B cell (primary cell): ENCODE data around the gene GPRIN2. TPM values are rescaled to one million over a fixed set of nuclear protein-coding genes. Genes with fewer than 3 reads are reported as not detected.

Source experiments
- ATAC-seq: fragments of 200-7000 bp; cut with Tn5 transposase; one replicate; pipeline ENCODE4 v1.10.0; 2021; ENCODE audit warnings: low read depth, mild to moderate bottlenecking, moderate number of reproducible peaks, moderate library complexity
- CTCF ChIA-PET: fragments of 350-600 bp; sonication (Branson Sonifier 250); formaldehyde crosslinking; loops from one replicate; lab custom pipeline; 2021; ENCODE audit warnings: antibody characterized with exemption, inconsistent platforms; lab: Charles Lee
- POLR2A ChIA-PET: fragments of 350-600 bp; sonication (Branson Sonifier 250); formaldehyde crosslinking; loops from one replicate; lab custom pipeline; 2021; ENCODE audit warnings: antibody characterized with exemption; lab: Charles Lee
- DNase-seq: peaks from one replicate; pipeline ENCODE4 v3.0.0; 2013
- H2AFZ ChIP-seq: 2 replicates; pipeline ENCODE4 v1.6.1; 2012; ENCODE audit warnings: mild to moderate bottlenecking, low read depth, low read length; ENCODE audit not compliant: insufficient read depth, poor library complexity, severe bottlenecking
- H3K27ac ChIP-seq, 2 donors: 1 replicate in 1 of 2; 2 replicates in 1 of 2; pipeline ENCODE4 v1.5.1; 2012 to 2013; ENCODE audit warnings: low read length in 2 of 2, mild to moderate bottlenecking in 2 of 2, moderate library complexity in 1 of 2
- H3K27me3 ChIP-seq, 4 experiments: fragments of 200-600 bp in 1 of 4; sonication (generic) in 1 of 4; replicated peaks in 1 of 4; 1 replicate in 2 of 4; 2 replicates in 2 of 4; pipeline versions ENCODE4 v1.6.1 to v1.7.0; 2013 to 2016; ENCODE audit warnings: low read length in 3 of 4, mild to moderate bottlenecking in 2 of 4, mixed read lengths in 1 of 4, moderate library complexity in 1 of 4; ENCODE audit not compliant: insufficient read depth in 4 of 4, control insufficient read depth in 3 of 4; ENCODE audit errors: control extremely low read depth in 1 of 4
- H3K36me3 ChIP-seq, 2 experiments: replicated peaks in 1 of 2; 1 replicate in 1 of 2; 2 replicates in 1 of 2; pipeline versions ENCODE4 v1.6.1 to v1.7.1; 2013; ENCODE audit warnings: low read length in 1 of 2; ENCODE audit not compliant: insufficient read depth in 2 of 2, control insufficient read depth in 1 of 2; ENCODE audit errors: control extremely low read depth in 1 of 2, extremely low read depth in 1 of 2
- H3K4me1 ChIP-seq, 2 donors: fragments of 200-600 bp in 1 of 2; sonication (generic) in 1 of 2; 1 replicate in 1 of 2; 2 replicates in 1 of 2; pipeline versions ENCODE4 v1.5.1 to v1.6.1; 2013 to 2017; ENCODE audit warnings: low read length in 2 of 2; ENCODE audit not compliant: control insufficient read depth in 2 of 2, insufficient read depth in 2 of 2
- H3K4me2 ChIP-seq: replicated peaks from 2 replicates; pipeline ENCODE3; 2012; ENCODE audit warnings: mild to moderate bottlenecking, low read depth, low read length; ENCODE audit not compliant: poor library complexity, severe bottlenecking
- H3K4me3 ChIP-seq, 5 experiments: fragments of 200-600 bp in 1 of 5; sonication (generic) in 1 of 5; 1 replicate in 3 of 5; 2 replicates in 2 of 5; pipeline versions ENCODE4 v1.5.1 to v1.7.0; 2011 to 2016; ENCODE audit warnings: low read length in 4 of 5, mild to moderate bottlenecking in 4 of 5, low read depth in 2 of 5, control low read depth in 1 of 5, moderate library complexity in 1 of 5; ENCODE audit not compliant: insufficient read depth in 1 of 5; ENCODE audit errors: control extremely low read depth in 1 of 5, extremely low read depth in 1 of 5
- H3K79me2 ChIP-seq: fragments of 200-600 bp; sonication (generic); one replicate; pipeline ENCODE4 v1.6.0; 2016; ENCODE audit warnings: low read length; ENCODE audit not compliant: control insufficient read depth, insufficient read depth
- H3K9ac ChIP-seq: fragments of 200-600 bp; sonication (generic); 2 replicates; pipeline ENCODE4 v1.6.1; 2017; ENCODE audit warnings: mild to moderate bottlenecking, low read length, moderate library complexity
- H3K9me3 ChIP-seq, 3 donors: one replicate each; pipeline versions ENCODE4 v1.6.1 to v1.7.1; 2013; ENCODE audit warnings: low read length in 2 of 3; ENCODE audit not compliant: control insufficient read depth in 2 of 3, insufficient read depth in 1 of 3; ENCODE audit errors: control extremely low read depth in 1 of 3
- H4K20me1 ChIP-seq: 2 replicates; pipeline ENCODE4 v1.6.0; 2012; ENCODE audit warnings: mild to moderate bottlenecking, low read length; ENCODE audit not compliant: insufficient read depth, control insufficient read depth, poor library complexity, severe bottlenecking
- H3K27ac Mint-ChIP-seq: one replicate; pipeline ENCODE4 v1.8.0; 2021; ENCODE audit warnings: mixed read lengths
- H3K27me3 Mint-ChIP-seq: one replicate; pipeline ENCODE4 v1.8.0; 2021; ENCODE audit warnings: mixed read lengths
- H3K4me1 Mint-ChIP-seq: one replicate; pipeline ENCODE4 v1.8.0; 2021; ENCODE audit warnings: mixed read lengths
- H3K4me3 Mint-ChIP-seq: one replicate; pipeline ENCODE4 v1.8.0; 2021; ENCODE audit warnings: mixed read lengths
- H3K9me3 Mint-ChIP-seq: one replicate; pipeline ENCODE4 v1.8.0; 2022; ENCODE audit warnings: mixed read lengths; ENCODE audit not compliant: insufficient read depth
- EZH2 ChIP-seq: IDR thresholded peaks from 2 replicates; pipeline ENCODE4 v1.6.1; 2012; ENCODE audit warnings: borderline replicate concordance, low read depth, mild to moderate bottlenecking, moderate library complexity, low read length; ENCODE audit not compliant: insufficient read depth, poor library complexity, severe bottlenecking
- WGBS: methylation state at CpG from one replicate; pipeline ENCODE4 v1.1.5; 2013; ENCODE audit warnings: missing lambda C conversion rate; ENCODE audit not compliant: insufficient coverage; 5-methylcytosine and 5-hydroxymethylcytosine counted together
- intact Hi-C: fragments of 100-400 bp; cut with micrococcal nuclease; formaldehyde crosslinking; loops from one replicate; pipeline ENCODE4 v1.10.0; 2022
- polyA plus RNA-seq: library from polyadenylated mRNA; depleted of rRNA; stranded (reverse); fragments of >200 nt; gene quantifications from 2 replicates; pipeline ENCODE4 v1.2.3, GENCODE V29; 2012
- total RNA-seq, 2 donors: library from RNA; stranded (reverse); fragments of 120-200 nt in 1 of 2; gene quantifications; 1 replicate in 1 of 2; 2 replicates in 1 of 2; pipeline versions ENCODE4 v1.2.3 to v1.2.4, GENCODE V29; 2013 to 2022
- TF ChIP-seq, protein P1 (sequence below): fragments of 200-600 bp; IDR thresholded peaks from one replicate; pipeline ENCODE4 v1.8.0; 2022; ENCODE audit warnings: antibody characterized with exemption, mild to moderate bottlenecking

Gene GPRIN2
- total and polyA plus RNA-seq, 2 donors (not counting 1 experiment from before 2014, with no cell fraction given), result not detected

DNA sequence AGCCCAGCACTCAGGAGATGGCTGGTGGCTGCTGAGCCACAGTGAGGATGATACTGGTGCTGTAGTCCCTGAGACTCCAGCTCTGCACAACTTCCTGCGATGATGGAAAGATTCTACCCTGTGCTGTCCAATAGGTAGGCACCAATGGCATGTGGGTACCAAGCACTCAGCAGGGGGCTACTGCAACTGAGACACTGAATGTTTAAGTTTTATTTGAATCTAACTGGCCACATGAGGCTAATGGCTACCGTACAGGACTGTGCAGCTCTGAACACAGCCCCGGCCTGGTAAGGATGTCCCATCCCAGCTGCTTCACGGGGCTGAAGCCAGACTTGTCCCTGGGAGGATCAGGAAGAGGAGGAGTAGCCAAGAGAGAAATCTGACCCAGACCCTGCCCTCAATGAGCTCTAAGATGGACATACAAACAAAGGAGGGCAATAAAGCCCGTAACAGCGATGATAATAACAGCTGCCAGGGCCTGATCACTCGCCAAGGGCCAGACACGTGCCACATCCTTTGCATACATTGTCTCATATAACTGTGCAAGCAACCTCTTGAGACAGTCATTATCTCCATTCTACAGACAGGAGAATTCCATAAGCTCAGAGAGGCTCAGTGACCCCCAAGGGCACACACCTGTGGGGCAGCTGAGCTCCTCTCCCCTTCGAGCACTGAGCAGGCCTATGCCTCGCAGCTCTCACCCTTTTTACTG lies 3.8 kb downstream of the GPRIN2 start:
- no peak overlapping the region for H3K9ac ChIP-seq
- no peak for DNase-seq

More for the DNA sequence above, 3.8 kb downstream of the GPRIN2 start:
- Histone ChIP-seq H2AFZ (no peak overlapping the region), H3K36me3 (no peaks in the 10 kb centered on the region), H3K9me3 (peaks cover 0 to 4% (median 0%) of the 10 kb centered on the region in 3 donors), H3K4me1 (peaks cover 9 to 12% of the 10 kb centered on the region in 2 donors), H3K27ac (no peak overlapping the region), H3K79me2 (no peaks in the 10 kb centered on the region), H3K27me3 (peaks cover 0 to 24% (median 10%) of the 10 kb centered on the region in 4 experiments), H3K4me2 (no peak overlapping the region), H3K4me3 (no peak overlapping the region), H4K20me1 (no peaks in the 10 kb centered on the region)
- Mint-ChIP-seq H3K4me3 (no peak overlapping the region), H3K9me3 (no peaks in the 10 kb centered on the region), H3K27ac (no peak overlapping the region), H3K27me3 (peaks cover 15% of the 10 kb centered on the region), H3K4me1 (peaks cover 15% of the 10 kb centered on the region)
- CTCF ChIA-PET, result no interaction called here
- no peak for TF ChIP-seq EZH2
- TF ChIP-seq, protein P1, sequence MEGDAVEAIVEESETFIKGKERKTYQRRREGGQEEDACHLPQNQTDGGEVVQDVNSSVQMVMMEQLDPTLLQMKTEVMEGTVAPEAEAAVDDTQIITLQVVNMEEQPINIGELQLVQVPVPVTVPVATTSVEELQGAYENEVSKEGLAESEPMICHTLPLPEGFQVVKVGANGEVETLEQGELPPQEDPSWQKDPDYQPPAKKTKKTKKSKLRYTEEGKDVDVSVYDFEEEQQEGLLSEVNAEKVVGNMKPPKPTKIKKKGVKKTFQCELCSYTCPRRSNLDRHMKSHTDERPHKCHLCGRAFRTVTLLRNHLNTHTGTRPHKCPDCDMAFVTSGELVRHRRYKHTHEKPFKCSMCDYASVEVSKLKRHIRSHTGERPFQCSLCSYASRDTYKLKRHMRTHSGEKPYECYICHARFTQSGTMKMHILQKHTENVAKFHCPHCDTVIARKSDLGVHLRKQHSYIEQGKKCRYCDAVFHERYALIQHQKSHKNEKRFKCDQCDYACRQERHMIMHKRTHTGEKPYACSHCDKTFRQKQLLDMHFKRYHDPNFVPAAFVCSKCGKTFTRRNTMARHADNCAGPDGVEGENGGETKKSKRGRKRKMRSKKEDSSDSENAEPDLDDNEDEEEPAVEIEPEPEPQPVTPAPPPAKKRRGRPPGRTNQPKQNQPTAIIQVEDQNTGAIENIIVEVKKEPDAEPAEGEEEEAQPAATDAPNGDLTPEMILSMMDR, result no peak
- intact Hi-C loops, result no loop called here
- POLR2A ChIA-PET, result no interaction called here
- ATAC-seq, result no peak
- WGBS, result 90% methylated on average over 10 of the region's 10 CpGs
